PFSK-1 (cell line): ENCODE measurements around the gene NCSTN.

Experiments used
- FOXP2 ChIP-seq: optimal IDR thresholded peaks from 2 replicates; pipeline ENCODE3; 2011; ENCODE audit warnings: borderline replicate concordance, control low read depth, inconsistent platforms; ENCODE audit not compliant: insufficient read depth; ENCODE audit errors: extremely low read length, extremely low read depth
- POLR2AphosphoS5 ChIP-seq: IDR thresholded peaks from 2 replicates; pipeline ENCODE4 v1.6.1; 2012; ENCODE audit warnings: low read depth, mild to moderate bottlenecking, control low read depth, low read length, moderate library complexity
- REST ChIP-seq, 2 experiments: IDR thresholded peaks; 2 replicates each; pipeline versions ENCODE4 v1.6.1 to v1.8.0; 2011 to 2012; ENCODE audit warnings: low read depth in 2 of 2, low read length in 2 of 2, control low read depth in 1 of 2, inconsistent platforms in 1 of 2, mild to moderate bottlenecking in 1 of 2, moderate library complexity in 1 of 2; ENCODE audit not compliant: insufficient read depth in 1 of 2
- SIN3A ChIP-seq: IDR thresholded peaks from 2 replicates; pipeline ENCODE4 v1.6.1; 2012; ENCODE audit warnings: mild to moderate bottlenecking, low read length, moderate library complexity, borderline replicate concordance; ENCODE audit not compliant: insufficient read depth
- TAF1 ChIP-seq: IDR thresholded peaks from 2 replicates; pipeline ENCODE4 v1.6.1; 2012; ENCODE audit warnings: low read length, control low read depth, borderline replicate concordance; ENCODE audit not compliant: insufficient read depth

GRCh38 chr1:160371756-160372155 is 28.6 kb downstream of the NCSTN start:
- TF ChIP-seq TAF1 (no peak), POLR2AphosphoS5 (no peak), SIN3A (no peak), REST (IDR thresholded peaks at IDR 0.05; ENCODE audit: insufficient read depth in 1 of 2, low read depth in 2 of 2, low read length in 2 of 2) (no peak), FOXP2 (no peak)
